ENCODE results near the gene HGFAC.

DNA sequence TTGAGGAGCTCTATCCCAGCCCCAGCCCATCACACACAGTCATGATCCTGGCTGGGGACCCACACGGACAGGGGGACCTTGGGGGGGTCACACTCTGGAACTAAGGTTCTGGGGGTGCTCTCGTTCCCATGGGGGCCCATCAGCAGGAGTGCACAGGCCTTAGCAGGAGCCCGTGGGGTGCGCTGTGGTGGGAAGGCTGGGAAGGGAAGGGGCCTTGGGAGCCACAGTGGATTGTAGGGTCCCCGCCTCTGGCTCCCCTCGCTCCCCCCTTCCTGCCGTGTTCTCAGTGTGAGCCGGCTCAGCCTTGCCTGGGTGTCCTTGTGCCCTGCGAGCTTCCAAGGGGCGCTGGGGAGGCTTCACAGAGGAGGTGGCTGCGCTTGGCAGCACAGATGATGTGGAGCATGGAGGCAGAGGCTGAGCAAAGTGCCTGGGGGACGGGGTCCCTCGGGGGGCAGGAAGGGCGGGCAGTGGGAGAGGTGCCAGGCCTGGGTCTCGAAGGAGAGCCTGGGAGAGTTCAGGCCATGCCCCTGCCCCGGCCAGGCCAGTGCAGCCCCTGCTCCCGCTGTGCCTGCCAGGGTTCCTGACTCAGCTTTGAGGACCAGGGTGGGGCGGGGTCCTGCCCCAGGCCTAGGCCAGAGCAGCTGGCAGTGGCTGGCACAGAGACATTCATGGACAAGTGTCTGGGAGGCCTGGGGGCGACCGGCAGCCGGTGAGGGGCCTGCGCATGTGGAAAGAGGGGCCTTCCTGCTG, 5.5 kb upstream of the HGFAC start:
- TF ChIP-seq POLR2AphosphoS5 (IDR thresholded peaks at IDR 0.05; ENCODE audit: borderline replicate concordance, low read depth, low read length) (no peak), EZH2 (IDR thresholded peaks at IDR 0.05) (no peak)

Measured in SK-N-MC (cell line).